ENCODE data around the gene CENPF.
"Not testable (repeated sequence)": the region's sequence is repeated elsewhere in the genome, so short reads cannot be mapped to it uniquely, and the experiment has no call there.

CENPF gene, protein sequence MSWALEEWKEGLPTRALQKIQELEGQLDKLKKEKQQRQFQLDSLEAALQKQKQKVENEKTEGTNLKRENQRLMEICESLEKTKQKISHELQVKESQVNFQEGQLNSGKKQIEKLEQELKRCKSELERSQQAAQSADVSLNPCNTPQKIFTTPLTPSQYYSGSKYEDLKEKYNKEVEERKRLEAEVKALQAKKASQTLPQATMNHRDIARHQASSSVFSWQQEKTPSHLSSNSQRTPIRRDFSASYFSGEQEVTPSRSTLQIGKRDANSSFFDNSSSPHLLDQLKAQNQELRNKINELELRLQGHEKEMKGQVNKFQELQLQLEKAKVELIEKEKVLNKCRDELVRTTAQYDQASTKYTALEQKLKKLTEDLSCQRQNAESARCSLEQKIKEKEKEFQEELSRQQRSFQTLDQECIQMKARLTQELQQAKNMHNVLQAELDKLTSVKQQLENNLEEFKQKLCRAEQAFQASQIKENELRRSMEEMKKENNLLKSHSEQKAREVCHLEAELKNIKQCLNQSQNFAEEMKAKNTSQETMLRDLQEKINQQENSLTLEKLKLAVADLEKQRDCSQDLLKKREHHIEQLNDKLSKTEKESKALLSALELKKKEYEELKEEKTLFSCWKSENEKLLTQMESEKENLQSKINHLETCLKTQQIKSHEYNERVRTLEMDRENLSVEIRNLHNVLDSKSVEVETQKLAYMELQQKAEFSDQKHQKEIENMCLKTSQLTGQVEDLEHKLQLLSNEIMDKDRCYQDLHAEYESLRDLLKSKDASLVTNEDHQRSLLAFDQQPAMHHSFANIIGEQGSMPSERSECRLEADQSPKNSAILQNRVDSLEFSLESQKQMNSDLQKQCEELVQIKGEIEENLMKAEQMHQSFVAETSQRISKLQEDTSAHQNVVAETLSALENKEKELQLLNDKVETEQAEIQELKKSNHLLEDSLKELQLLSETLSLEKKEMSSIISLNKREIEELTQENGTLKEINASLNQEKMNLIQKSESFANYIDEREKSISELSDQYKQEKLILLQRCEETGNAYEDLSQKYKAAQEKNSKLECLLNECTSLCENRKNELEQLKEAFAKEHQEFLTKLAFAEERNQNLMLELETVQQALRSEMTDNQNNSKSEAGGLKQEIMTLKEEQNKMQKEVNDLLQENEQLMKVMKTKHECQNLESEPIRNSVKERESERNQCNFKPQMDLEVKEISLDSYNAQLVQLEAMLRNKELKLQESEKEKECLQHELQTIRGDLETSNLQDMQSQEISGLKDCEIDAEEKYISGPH (N-terminal part only)

DNA sequence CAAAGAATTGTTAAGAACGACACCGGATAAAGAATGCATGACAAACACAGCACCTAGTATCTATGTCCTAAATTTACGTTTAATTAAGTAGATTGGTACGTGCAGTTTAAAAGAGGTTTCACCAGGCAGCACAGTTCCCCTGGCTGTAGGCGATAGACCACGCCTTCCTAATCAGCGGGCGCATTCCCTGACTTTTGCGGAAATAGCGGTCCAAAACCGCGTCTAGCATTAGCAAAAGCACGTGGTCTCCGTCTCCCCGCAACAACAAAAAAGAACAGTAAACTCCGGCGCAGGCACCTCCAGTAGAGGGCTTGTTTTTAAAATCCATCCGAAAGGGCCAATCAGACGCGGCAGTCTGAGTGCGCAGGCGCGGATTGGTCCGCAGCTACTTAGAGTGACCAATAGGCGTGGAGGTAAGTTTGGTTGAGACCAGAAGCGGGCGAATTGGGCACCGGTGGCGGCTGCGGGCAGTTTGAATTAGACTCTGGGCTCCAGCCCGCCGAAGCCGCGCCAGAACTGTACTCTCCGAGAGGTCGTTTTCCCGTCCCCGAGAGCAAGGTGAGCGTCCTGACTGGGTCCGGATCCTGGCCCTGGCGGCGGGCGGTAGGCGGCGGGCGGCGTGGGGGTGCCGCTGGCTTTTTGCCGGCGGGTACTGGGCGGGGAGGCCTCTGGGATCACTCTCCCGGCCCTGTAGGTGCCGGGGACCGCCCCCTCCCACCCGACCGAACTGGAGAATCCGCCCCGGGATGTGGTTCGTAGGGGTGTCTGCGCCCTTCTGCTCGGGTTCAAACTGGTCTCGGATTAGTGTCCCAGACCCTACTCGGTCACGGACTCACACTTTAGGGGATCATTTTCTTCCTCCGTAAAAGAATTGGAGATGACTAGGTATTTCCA lies at the start of gene CENPF:
CENPF (plus strand) TSS at position 432 of the 894 bp plus-strand sequence. CDS start 10,560 bp downstream, outside the sequence.
- peak; percentile 100 for DNase-seq (ENCODE audit: low read depth, low spot score)

DNA sequence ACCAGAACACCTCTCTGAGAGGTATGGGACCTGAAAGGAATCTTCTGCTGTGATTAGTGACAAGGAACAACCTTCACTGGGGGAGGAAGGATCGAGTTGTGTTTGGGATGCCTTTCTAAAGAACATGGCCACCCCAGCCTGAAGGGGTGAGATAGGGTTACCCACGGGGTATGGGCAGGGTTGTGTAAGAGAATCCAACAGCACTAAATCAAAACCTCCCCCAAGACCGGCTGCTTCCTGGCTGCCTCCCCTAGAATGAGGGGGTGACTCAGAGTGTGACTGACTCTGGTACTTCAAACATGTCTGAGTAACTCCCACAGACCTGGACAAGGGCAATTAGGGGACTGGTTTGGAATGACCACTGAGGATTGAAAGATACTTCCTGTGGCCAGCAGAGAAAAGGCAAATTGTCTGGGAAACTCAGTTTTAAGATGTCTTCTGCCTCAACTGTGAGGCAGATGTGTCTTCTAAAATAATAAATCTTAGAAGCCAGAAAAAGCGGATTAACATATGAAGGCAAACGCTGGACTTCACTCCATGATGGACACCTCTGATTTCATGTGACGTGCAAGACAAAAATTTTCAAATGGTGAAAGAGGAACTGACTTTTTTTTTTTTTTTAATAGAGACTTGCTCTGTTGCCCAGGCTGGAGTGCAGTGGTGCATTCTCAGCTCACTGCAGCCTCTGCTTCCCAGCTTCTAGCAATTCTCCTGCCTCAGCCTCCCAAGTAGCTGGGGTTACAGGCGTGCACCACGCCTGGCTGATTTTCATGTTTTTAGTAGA lies 44.9 kb upstream of the CENPF start:
- no peak for DNase-seq (ENCODE audit: low read depth, low spot score)

- no peak for DNase-seq (ENCODE audit: low read depth, low spot score)
Measured at GRCh38 chr1:214563881-214564280, 39.1 kb upstream of the CENPF start.

DNA sequence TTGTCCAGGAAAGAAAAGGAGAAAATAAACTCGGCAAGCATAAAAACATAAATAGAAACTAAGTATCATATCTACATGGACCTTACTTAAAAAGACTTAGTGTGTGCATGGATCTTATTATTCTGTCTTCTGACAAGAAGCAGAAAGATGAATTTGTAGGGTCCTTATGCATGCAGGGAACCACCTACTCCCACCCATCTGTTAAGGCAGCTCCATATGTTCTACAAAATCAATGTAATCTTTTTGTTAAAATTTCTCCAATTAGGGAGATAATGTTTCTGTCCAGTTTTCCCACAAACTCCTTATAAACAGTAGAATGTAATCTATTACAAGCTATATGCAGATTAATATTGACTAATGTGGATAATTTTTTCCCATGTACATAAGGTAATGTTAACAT lies 37.7 kb upstream of the CENPF start:
- no peak for DNase-seq (ENCODE audit: low read depth, low spot score)

GRCh38 chr1:214566158-214567104 lies 36.6 kb upstream of the CENPF start:
- DNase-seq (ENCODE audit: low read depth, low spot score), result no peak

- DNase-seq (ENCODE audit: low read depth, low spot score), result no peak
Measured at GRCh38 chr1:214567481-214567980, 35.5 kb upstream of the CENPF start.

- no peak for DNase-seq (ENCODE audit: low read depth, low spot score)
Measured at GRCh38 chr1:214568328-214568727, 34.7 kb upstream of the CENPF start.

- DNase-seq (ENCODE audit: low read depth, low spot score), result no peak
Measured at GRCh38 chr1:214569357-214570004, 33.5 kb upstream of the CENPF start.

DNA sequence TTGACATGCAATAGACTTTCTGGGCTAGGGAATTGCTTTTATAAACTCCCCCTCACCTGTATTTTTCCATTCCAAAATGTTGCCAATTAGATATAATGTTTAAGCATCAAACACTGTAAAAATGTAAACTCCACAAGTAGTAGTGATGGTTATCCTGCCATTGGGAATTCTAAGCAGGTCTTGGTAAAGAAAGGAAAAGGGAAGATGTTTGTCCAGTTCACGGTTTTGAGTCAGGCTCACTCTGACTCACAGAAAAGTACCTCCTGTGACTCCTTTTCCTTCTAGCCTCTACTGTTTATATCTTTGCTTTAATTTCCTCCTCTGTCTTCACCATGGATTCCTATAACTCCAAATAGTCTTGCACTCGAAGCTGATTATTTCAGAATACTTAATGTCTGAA lies 32.6 kb upstream of the CENPF start:
- no peak for DNase-seq (ENCODE audit: low read depth, low spot score)

DNA sequence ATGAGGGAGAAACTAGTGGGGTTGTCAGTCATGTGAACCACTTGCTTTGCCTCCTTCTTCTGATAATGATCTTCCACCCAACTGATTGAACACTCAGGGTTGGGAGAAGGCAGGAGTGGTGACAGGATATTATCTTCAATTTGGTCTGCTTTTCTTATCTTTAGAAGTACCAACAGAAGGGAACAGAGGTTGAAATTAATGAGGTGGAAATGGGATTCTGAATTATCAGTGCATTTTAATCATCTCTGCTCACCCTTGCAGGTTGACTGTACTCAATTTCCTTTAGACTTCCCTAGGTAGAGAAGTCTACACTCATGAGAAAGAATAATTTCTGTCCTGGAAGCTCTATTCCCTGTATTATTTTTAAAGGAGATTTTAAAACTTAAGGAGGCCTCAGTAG lies 31.7 kb upstream of the CENPF start:
- DNase-seq (ENCODE audit: low read depth, low spot score), result no peak

- DNase-seq (ENCODE audit: low read depth, low spot score), result no peak
Measured at GRCh38 chr1:214573386-214574318, 29.3 kb upstream of the CENPF start.

- DNase-seq (ENCODE audit: low read depth, low spot score), result no peak
Measured at GRCh38 chr1:214574598-214575411, 28.2 kb upstream of the CENPF start.

DNA sequence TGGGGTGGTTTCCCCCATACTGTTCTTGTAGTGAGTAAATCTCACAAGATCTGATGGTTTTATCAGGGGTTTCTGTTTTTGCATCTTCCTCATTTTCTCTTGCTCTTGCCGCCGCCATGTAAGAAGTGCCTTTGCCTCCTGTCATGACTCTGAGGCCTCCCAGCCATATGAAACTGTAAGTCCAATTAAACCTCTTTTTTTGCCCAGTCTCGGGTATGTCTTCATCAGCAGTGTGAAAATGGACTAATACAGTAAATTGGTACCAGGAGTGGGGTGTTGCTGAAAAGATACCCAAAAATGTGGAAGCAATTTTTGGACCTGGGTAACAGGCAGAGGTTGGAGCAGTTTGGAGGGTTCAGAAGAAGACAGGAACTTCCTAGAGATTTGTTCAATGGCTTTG lies 26.9 kb upstream of the CENPF start:
- not testable (repeated sequence) for DNase-seq (ENCODE audit: low read depth, low spot score)

DNA sequence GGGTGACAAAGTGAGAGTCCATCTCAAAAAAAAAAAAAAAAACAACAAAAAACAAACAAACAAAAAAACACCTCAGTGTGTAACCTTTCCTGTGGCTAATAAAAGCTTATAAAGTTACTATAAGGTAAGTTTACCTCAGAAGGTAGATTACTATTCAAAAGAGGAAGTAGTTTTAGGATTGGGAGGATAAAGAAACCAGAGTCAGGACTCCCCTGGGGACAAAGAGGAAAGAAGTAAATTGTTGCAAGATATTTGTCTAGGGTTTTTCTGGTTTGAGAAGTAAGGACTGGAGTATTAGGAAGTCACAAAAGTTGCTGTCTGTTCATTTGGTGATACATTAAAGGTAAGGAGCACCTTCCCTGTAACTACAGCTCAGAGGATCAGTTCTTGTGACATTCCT lies 23.8 kb upstream of the CENPF start:
- no peak for DNase-seq (ENCODE audit: low read depth, low spot score)

GRCh38 chr1:214581785-214582184 lies 21.2 kb upstream of the CENPF start:
- DNase-seq (ENCODE audit: low read depth, low spot score), result no peak

- no peak for DNase-seq (ENCODE audit: low read depth, low spot score)
Measured at GRCh38 chr1:214582289-214582891, 20.6 kb upstream of the CENPF start.

Data from ELF-1 (cell line).